ENCODE data around the gene DPM3. TPM values are rescaled to one million over a fixed set of nuclear protein-coding genes. Genes with fewer than 3 reads are reported as not detected.

DPM3 gene
- total and polyA plus RNA-seq, 2 of the 13 experiments (the other 11 are each of a cell fraction or from before 2014, with no cell fraction given): 23.2 to 53.4 TPM

DNA sequence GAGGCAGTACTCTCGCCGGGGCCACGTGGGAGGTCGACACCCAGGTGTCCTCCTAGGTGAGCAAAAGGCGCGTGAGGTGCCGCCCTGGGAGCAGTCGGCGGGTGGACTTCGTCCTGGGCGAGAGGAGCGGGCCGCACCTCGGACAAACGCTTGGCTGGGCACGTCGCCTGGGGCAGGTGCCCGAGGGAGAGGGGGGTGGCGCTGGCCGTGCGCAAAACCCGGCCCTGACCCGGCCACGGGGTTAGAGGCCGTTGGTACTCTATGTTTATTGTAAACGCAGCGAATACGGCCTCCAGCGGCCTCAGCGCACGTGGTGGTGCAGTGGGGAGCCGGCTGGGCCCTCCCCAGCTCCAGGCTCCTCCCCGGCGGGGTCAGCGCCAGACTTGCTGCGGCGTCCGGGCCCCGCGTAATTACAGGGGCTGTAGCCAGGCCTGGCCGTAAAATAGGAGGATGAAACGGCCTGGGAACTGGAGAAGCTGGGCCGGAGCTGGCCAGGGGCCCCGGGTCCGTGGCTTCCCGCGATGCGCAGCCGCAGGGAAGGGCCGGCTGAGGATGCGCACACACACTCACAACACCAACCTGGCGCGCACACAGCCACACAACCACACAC, 14.3 kb downstream of the DPM3 start (continued):
- TF ChIP-seq DNMT3B (CRISPR knock-in tag; conservative IDR thresholded peaks at IDR 0.05): peak; percentile 68
- TF ChIP-seq CHCHD3 (CRISPR knock-in tag; IDR thresholded peaks at IDR 0.05): no peak
- TF ChIP-seq RFX5 (IDR thresholded peaks at IDR 0.05; ENCODE audit: low read depth, low read length): no peak
- no peak for TF ChIP-seq KAT7 (CRISPR knock-in tag; IDR thresholded peaks at IDR 0.05; ENCODE audit: borderline replicate concordance)
- TF ChIP-seq KDM5A (IDR thresholded peaks at IDR 0.05; ENCODE audit: borderline replicate concordance, low read length): no peak
- TF ChIP-seq CCDC6 (CRISPR knock-in tag; IDR thresholded peaks at IDR 0.05): peak; percentile 96; the same call in 1 of the 2 replicates
- TF ChIP-seq, protein P1, sequence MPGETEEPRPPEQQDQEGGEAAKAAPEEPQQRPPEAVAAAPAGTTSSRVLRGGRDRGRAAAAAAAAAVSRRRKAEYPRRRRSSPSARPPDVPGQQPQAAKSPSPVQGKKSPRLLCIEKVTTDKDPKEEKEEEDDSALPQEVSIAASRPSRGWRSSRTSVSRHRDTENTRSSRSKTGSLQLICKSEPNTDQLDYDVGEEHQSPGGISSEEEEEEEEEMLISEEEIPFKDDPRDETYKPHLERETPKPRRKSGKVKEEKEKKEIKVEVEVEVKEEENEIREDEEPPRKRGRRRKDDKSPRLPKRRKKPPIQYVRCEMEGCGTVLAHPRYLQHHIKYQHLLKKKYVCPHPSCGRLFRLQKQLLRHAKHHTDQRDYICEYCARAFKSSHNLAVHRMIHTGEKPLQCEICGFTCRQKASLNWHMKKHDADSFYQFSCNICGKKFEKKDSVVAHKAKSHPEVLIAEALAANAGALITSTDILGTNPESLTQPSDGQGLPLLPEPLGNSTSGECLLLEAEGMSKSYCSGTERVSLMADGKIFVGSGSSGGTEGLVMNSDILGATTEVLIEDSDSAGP (CRISPR knock-in tag; IDR thresholded peaks at IDR 0.05; ENCODE audit: borderline replicate concordance): peak; percentile 97
- TF ChIP-seq, protein P2, sequence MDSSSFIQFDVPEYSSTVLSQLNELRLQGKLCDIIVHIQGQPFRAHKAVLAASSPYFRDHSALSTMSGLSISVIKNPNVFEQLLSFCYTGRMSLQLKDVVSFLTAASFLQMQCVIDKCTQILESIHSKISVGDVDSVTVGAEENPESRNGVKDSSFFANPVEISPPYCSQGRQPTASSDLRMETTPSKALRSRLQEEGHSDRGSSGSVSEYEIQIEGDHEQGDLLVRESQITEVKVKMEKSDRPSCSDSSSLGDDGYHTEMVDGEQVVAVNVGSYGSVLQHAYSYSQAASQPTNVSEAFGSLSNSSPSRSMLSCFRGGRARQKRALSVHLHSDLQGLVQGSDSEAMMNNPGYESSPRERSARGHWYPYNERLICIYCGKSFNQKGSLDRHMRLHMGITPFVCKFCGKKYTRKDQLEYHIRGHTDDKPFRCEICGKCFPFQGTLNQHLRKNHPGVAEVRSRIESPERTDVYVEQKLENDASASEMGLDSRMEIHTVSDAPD (CRISPR knock-in tag; IDR thresholded peaks at IDR 0.05): peak; percentile 92
- TF ChIP-seq ZSCAN9 (CRISPR knock-in tag; IDR thresholded peaks at IDR 0.05; ENCODE audit: borderline replicate concordance): peak; percentile 98
- TF ChIP-seq, protein P3, sequence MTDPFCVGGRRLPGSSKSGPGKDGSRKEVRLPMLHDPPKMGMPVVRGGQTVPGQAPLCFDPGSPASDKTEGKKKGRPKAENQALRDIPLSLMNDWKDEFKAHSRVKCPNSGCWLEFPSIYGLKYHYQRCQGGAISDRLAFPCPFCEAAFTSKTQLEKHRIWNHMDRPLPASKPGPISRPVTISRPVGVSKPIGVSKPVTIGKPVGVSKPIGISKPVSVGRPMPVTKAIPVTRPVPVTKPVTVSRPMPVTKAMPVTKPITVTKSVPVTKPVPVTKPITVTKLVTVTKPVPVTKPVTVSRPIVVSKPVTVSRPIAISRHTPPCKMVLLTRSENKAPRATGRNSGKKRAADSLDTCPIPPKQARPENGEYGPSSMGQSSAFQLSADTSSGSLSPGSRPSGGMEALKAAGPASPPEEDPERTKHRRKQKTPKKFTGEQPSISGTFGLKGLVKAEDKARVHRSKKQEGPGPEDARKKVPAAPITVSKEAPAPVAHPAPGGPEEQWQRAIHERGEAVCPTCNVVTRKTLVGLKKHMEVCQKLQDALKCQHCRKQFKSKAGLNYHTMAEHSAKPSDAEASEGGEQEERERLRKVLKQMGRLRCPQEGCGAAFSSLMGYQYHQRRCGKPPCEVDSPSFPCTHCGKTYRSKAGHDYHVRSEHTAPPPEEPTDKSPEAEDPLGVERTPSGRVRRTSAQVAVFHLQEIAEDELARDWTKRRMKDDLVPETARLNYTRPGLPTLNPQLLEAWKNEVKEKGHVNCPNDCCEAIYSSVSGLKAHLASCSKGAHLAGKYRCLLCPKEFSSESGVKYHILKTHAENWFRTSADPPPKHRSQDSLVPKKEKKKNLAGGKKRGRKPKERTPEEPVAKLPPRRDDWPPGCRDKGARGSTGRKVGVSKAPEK (CRISPR knock-in tag; IDR thresholded peaks at IDR 0.05; ENCODE audit: borderline replicate concordance): no peak
- TF ChIP-seq ZNF761 (CRISPR knock-in tag; conservative IDR thresholded peaks at IDR 0.05): peak; percentile 97
- TF ChIP-seq DMAP1 (CRISPR knock-in tag; IDR thresholded peaks at IDR 0.05): peak; percentile 96
- peak; percentile 78; the same call in 1 of the 2 replicates for TF ChIP-seq ZBTB20 (CRISPR knock-in tag; IDR thresholded peaks at IDR 0.05; ENCODE audit: borderline replicate concordance, low read depth)
- no peak for TF ChIP-seq CENPX (CRISPR knock-in tag; IDR thresholded peaks at IDR 0.05)
- peak; percentile 90; the same call in 1 of the 2 replicates for TF ChIP-seq HMG20B (CRISPR knock-in tag; conservative IDR thresholded peaks at IDR 0.05)
- TF ChIP-seq RARA (CRISPR knock-in tag; IDR thresholded peaks at IDR 0.05): peak; percentile 100
- peak; percentile 76; the same call in 1 of the 2 replicates for TF ChIP-seq NCOR1 (IDR thresholded peaks at IDR 0.05; ENCODE audit: borderline replicate concordance, low read length)
- TF ChIP-seq TBX3 (IDR thresholded peaks at IDR 0.05; ENCODE audit: borderline replicate concordance): peak; percentile 85
- TF ChIP-seq, protein P4, sequence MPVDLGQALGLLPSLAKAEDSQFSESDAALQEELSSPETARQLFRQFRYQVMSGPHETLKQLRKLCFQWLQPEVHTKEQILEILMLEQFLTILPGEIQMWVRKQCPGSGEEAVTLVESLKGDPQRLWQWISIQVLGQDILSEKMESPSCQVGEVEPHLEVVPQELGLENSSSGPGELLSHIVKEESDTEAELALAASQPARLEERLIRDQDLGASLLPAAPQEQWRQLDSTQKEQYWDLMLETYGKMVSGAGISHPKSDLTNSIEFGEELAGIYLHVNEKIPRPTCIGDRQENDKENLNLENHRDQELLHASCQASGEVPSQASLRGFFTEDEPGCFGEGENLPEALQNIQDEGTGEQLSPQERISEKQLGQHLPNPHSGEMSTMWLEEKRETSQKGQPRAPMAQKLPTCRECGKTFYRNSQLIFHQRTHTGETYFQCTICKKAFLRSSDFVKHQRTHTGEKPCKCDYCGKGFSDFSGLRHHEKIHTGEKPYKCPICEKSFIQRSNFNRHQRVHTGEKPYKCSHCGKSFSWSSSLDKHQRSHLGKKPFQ (CRISPR knock-in tag; IDR thresholded peaks at IDR 0.05; ENCODE audit: insufficient replicate concordance): peak; percentile 80
- TF ChIP-seq BHLHE40 (IDR thresholded peaks at IDR 0.05; ENCODE audit: low read length): peak; percentile 82
- peak; percentile 96 for TF ChIP-seq ZNF556 (CRISPR knock-in tag; IDR thresholded peaks at IDR 0.05; ENCODE audit: borderline replicate concordance)
- TF ChIP-seq, protein P5, sequence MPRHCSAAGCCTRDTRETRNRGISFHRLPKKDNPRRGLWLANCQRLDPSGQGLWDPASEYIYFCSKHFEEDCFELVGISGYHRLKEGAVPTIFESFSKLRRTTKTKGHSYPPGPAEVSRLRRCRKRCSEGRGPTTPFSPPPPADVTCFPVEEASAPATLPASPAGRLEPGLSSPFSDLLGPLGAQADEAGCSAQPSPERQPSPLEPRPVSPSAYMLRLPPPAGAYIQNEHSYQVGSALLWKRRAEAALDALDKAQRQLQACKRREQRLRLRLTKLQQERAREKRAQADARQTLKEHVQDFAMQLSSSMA (CRISPR knock-in tag; IDR thresholded peaks at IDR 0.05): no peak
